Tibial nerve (tissue), 3 donors: ENCODE results near the gene ANAPC2.

ENCODE experiments used
- CTCF ChIP-seq, 5 experiments: fragments of 200-600 bp in 3 of 5; fragments of 450-650 bp in 2 of 5; sonication (generic) in 3 of 5; IDR thresholded peaks; one replicate each; pipeline ENCODE4 v1.5.1; 2016 to 2019; ENCODE audit warnings: antibody characterized with exemption in 5 of 5, mild to moderate bottlenecking in 3 of 5, moderate library complexity in 2 of 5
- POLR2A ChIP-seq, 2 donors: fragments of 450-650 bp; IDR thresholded peaks; one replicate each; pipeline ENCODE4 v1.6.1; 2017; ENCODE audit warnings: antibody characterized with exemption in 2 of 2, mild to moderate bottlenecking in 2 of 2, moderate library complexity in 2 of 2

- TF ChIP-seq POLR2A (IDR thresholded peaks at IDR 0.05): no peak
- TF ChIP-seq CTCF (IDR thresholded peaks at IDR 0.05): no peak
Measured at GRCh38 chr9:137156567-137157375, 31.6 kb downstream of the ANAPC2 start.
